Glomerular visceral epithelial cell (primary cell): ENCODE results near the gene ASF1A.
A peak's percentile ranks its signal among the peaks of the same experiment; 100 is the strongest.
"Not testable (repeated sequence)": the region's sequence is repeated elsewhere in the genome, so short reads cannot be mapped to it uniquely, and the experiment has no call there.

ENCODE experiments used
- DNase-seq: peaks from one replicate; pipeline ENCODE4 v3.0.0-alpha.2; 2016; ENCODE audit errors: extremely low spot score

ASF1A gene

GRCh38 chr6:118893807-118894424, at the start of gene ASF1A:
Gene ASF1A (plus strand): TSS chr6:118894152. CDS start chr6:118894414, 262 bp downstream.
- DNase-seq: peak; percentile 99

DNA sequence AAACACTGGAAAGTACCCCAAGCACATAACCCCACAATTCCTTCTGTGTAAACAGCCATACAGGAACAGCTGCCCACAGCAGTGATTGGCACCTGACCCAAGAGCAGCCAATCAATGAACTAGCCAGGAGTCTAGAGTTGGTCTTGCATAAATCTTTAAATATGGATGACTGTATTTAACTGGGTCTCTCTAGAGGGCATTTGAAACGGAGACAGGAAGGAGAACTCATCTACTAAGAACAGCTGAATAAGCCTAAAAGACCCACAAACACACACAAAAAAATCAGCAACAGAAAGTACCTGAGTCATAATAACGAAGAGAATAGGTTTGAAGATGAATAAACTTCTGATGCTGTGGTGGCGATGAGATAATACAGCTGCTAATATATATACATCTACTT, 49.0 kb upstream of the ASF1A start:
- DNase-seq: no peak

DNA sequence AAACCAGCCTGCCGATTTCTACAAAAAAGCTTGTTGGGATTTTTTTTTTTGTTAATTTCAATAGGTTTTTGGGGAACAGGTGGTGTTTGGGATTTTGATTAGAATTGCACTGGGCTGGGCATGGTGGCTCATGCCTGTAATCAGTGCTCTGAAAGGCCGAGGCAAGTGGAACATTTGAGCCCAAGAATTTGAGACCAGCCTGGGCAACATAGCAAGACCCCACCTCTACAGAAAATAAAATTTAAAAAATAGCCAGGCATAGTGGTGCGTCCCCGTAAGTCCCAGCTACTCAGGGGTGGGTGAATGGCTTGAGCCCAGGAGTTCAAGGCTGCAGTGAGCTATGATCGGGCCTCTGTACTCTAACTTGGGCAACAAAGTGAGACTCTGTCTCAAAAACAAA, 40.5 kb upstream of the ASF1A start:
- no peak for DNase-seq

DNA sequence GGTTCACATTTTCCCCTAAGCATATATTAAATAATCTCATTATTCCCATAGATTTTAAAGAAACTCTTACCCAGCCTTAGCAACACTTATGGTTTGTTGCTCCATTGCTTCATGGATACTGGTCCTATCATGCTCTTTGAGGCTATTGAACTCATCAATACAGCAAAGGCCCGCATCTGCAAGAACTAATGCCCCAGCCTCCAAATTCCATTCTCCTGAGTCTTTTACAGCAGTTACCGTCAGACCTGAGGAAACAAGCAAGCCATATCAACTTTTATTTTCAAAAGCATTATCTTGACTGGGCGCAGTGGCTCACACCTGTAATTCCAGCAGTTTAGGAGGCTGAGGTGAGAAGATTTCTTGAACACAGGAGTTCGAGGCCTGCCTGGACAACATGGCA, 37.7 kb upstream of the ASF1A start:
- no peak for DNase-seq

GRCh38 chr6:118859517-118860064, 34.4 kb upstream of the ASF1A start:
- DNase-seq: no peak

DNA sequence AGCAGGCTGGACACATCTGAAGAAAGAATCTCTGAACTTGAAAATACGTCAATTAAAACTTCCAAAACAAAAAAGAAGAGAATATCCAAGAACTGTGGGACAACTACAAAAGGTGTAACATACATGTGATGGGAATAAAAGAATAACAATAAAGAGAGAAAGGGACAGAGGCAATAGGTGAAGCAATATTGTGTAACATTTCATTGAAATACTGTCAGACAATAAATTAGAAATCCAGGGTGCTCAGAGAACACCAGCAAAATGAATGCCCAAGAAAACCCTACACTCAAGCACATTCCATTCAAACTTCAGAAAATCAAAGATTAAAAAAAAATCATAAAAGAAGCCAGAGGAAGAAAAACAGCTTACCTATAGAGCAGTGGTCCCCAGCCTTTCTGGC, 33.6 kb upstream of the ASF1A start:
- no peak for DNase-seq

DNA sequence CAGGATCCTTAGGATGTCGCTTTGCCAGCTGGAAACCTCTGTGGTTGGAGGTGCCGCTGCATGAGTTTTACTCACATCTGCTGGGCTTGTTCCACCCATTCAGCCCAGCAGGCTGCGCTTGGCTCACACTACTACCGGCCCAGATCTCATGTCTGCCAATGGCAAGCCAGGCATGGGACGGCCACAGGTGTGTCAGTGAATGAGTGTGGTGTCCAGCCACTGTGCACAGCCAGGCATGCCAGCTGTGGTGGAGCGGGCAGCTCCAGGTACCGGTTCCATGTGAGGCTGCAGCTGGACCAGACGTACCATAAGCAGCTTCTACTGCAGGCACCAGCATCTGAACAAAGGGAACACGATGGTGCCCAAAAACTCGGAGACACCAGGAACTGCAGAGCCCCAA, 33.1 kb upstream of the ASF1A start:
- DNase-seq: no peak

GRCh38 chr6:118862443-118862842, 31.5 kb upstream of the ASF1A start:
- DNase-seq: no peak

GRCh38 chr6:118864341-118865099, 29.4 kb upstream of the ASF1A start:
- DNase-seq: no peak

GRCh38 chr6:118865100-118865391, 28.9 kb upstream of the ASF1A start:
- DNase-seq: no peak

DNA sequence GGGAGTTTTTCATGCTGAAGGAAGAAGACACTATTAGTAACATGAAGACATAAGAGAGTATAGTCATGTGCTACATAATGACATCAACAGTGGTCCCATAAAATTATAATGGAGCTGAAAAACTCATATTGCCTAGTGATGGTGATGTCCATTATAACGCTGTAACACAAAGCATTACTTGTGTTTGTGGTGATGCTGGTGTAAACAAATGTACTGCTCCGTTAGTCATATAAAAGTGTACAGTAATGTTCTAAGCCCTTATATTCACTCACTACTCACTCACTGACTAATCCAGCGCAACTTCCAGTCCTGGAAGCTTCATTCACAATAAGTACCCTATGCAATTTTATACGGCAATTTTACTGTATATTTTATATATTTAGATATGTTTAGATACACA, 26.8 kb upstream of the ASF1A start:
- no peak for DNase-seq

- DNase-seq: not testable (repeated sequence)
Observed at GRCh38 chr6:118868901-118869300, 25.1 kb upstream of the ASF1A start.

GRCh38 chr6:118869350-118869749, 24.6 kb upstream of the ASF1A start:
- no peak for DNase-seq

DNA sequence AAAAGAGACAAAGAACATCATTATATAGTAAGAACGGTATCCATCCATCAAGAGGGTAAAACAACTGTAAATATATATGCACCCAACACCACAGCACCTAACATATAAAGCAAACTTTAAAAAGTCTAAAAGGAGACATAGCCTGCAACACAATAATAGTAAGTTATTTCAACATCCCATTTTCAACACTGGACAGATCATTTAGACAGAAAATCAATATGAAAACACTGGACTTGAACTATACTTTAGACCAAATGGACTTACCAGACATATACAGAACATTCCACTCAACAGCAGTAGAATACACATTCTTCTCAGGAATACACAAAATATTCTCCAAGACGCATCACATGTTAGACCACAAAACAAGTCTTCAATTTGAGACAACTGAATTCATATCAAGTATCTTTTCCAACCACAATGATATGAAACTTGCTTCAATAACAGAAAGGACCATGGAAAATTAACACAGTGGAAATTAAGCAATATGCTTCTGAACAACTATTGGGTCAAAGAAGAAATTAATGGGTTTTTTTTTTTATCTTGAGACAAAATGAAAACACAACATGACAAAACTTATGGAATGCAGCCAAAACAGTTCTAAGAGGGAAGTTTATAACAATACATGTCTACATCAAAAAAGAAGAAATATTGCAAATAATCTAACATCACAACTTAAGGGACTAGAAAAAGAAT, 23.9 kb upstream of the ASF1A start:
- no peak for DNase-seq

GRCh38 chr6:118871331-118871730, 22.6 kb upstream of the ASF1A start:
- no peak for DNase-seq

GRCh38 chr6:118872318-118872717, 21.6 kb upstream of the ASF1A start:
- no peak for DNase-seq

DNA sequence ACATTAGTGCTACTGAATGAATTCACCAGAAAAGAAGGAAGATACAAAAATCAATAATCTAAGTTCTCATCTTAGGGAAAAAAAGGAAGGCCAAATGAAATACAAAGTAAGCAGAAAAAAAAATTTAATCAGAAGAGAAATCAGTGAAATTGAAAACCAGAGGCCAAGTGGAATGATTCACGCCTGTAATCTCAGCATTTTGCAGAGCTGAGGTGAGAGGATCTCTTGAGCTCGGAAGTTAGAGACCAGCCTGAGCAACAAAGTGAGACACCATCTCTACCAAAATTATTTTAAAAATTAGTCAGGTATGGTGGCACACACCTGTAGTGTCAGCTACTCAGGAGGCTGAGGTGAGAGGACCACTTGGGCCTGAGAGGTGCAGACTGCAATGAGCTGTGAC, 21.2 kb upstream of the ASF1A start:
- no peak for DNase-seq

- DNase-seq: no peak
Observed at GRCh38 chr6:118873239-118873638, 20.7 kb upstream of the ASF1A start.

GRCh38 chr6:118875672-118876071, 18.3 kb upstream of the ASF1A start:
- no peak for DNase-seq

GRCh38 chr6:118876198-118876597, 17.8 kb upstream of the ASF1A start:
- DNase-seq: peak; percentile 9

DNA sequence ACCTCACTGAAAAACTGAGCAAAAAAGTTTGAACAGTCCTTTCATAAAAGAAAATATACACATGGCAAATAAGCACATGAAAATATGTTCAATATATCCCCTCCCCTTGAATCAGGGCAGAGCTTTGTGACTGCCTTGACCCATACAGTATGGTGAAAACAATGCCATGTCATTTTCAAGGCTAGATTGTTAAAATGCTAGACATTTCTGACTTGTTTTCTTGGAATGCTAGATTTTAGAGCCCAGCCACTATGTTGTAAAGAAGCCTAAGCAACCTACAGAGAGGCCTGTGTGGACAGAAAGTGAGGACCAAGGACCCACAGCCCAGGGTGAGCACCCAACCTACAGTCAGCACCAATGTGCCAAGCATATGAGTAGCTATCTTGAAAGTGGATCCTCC, 17.1 kb upstream of the ASF1A start:
- DNase-seq: peak; percentile 9

GRCh38 chr6:118877806-118878205, 16.1 kb upstream of the ASF1A start:
- no peak for DNase-seq
